T-cell (primary cell): ENCODE measurements around the gene OCIAD2. TPM values are rescaled to one million over a fixed set of nuclear protein-coding genes. Genes with fewer than 3 reads are reported as not detected.

ENCODE experiments used
- ATAC-seq, 4 experiments: fragments of 200-7000 bp in 3 of 4; fragments of 150-1000 bp in 1 of 4; cut with Tn5 transposase; replicated peaks in 1 of 4; 1 replicate in 3 of 4; 2 replicates in 1 of 4; pipeline ENCODE4 v1.10.0; 2021; ENCODE audit warnings: moderate library complexity in 3 of 4, mild to moderate bottlenecking in 2 of 4, moderate number of reproducible peaks in 1 of 4
- CTCF ChIA-PET, 2 donors: fragments of 300-600 bp; sonication (Branson Sonifier 250); formaldehyde crosslinking; loops; one replicate each; lab custom pipeline; 2022; ENCODE audit warnings: antibody characterized with exemption in 2 of 2; lab: Charles Lee
- POLR2A ChIA-PET, 2 donors: fragments of 300-600 bp; sonication (Branson Sonifier 250); formaldehyde crosslinking; loops; one replicate each; lab custom pipeline; 2022; ENCODE audit warnings: antibody characterized with exemption in 2 of 2; lab: Charles Lee
- DNase-seq, 35 experiments: peaks; one replicate each; pipeline versions ENCODE4 v3.0.0 to v3.0.0-alpha.2; 2013 to 2023
- H3K27ac ChIP-seq: one replicate; pipeline ENCODE4 v1.5.1; 2013; ENCODE audit warnings: low read length
- H3K27me3 ChIP-seq, 2 experiments: replicated peaks in 1 of 2; 1 replicate in 1 of 2; 2 replicates in 1 of 2; pipeline versions ENCODE4 v1.6.1 to v1.7.0; 2013; ENCODE audit warnings: low read length in 1 of 2, mixed read lengths in 1 of 2; ENCODE audit not compliant: control insufficient read depth in 2 of 2, insufficient read depth in 2 of 2; ENCODE audit errors: extremely low read depth in 1 of 2
- H3K36me3 ChIP-seq, 2 donors: 1 replicate in 1 of 2; 2 replicates in 1 of 2; pipeline versions ENCODE4 v1.6.1 to v1.7.0; 2013; ENCODE audit warnings: low read length in 1 of 2; ENCODE audit not compliant: control insufficient read depth in 2 of 2, insufficient read depth in 1 of 2; ENCODE audit errors: extremely low read depth in 1 of 2
- H3K4me1 ChIP-seq, 2 experiments: 1 replicate in 1 of 2; 2 replicates in 1 of 2; pipeline versions ENCODE4 v1.6.1 to v1.7.0; 2013; ENCODE audit warnings: low read length in 2 of 2, mixed read lengths in 1 of 2; ENCODE audit not compliant: insufficient read depth in 2 of 2, control insufficient read depth in 1 of 2; ENCODE audit errors: extremely low read depth in 1 of 2
- H3K4me3 ChIP-seq, 2 donors: 1 replicate in 1 of 2; 2 replicates in 1 of 2; pipeline versions ENCODE4 v1.5.1 to v1.7.0; 2013; ENCODE audit warnings: mild to moderate bottlenecking in 2 of 2, low read length in 1 of 2, moderate library complexity in 1 of 2; ENCODE audit not compliant: control insufficient read depth in 1 of 2; ENCODE audit errors: extremely low read depth in 1 of 2
- H3K9me3 ChIP-seq: 2 replicates; pipeline ENCODE4 v1.7.0; 2013
- H3K27ac Mint-ChIP-seq, 2 donors: one replicate each; pipeline ENCODE4 v1.8.0; 2020 to 2021; ENCODE audit warnings: mild to moderate bottlenecking in 2 of 2, mixed read lengths in 2 of 2
- H3K27me3 Mint-ChIP-seq, 2 donors: one replicate each; pipeline ENCODE4 v1.8.0; 2021 to 2022; ENCODE audit warnings: mixed read lengths in 2 of 2
- H3K36me3 Mint-ChIP-seq: one replicate; pipeline ENCODE4 v1.8.0; 2021; ENCODE audit warnings: mixed read lengths
- H3K4me1 Mint-ChIP-seq, 3 donors: one replicate each; pipeline ENCODE4 v1.8.0; 2020 to 2022; ENCODE audit warnings: mixed read lengths in 3 of 3, mild to moderate bottlenecking in 1 of 3
- H3K4me3 Mint-ChIP-seq, 3 donors: one replicate each; pipeline ENCODE4 v1.8.0; 2020 to 2022; ENCODE audit warnings: mild to moderate bottlenecking in 3 of 3, mixed read lengths in 3 of 3, moderate library complexity in 3 of 3
- H3K9me3 Mint-ChIP-seq, 3 donors: one replicate each; pipeline ENCODE4 v1.8.0; 2020 to 2022; ENCODE audit warnings: mixed read lengths in 3 of 3
- WGBS: methylation state at CpG from one replicate; pipeline ENCODE4 v1.1.5; 2013; ENCODE audit warnings: missing lambda C conversion rate; ENCODE audit not compliant: insufficient coverage; 5-methylcytosine and 5-hydroxymethylcytosine counted together
- total RNA-seq, 35 experiments: library from RNA in 6 of 35; stranded (reverse) in 6 of 35; fragments of 120-200 nt in 1 of 35; gene quantifications; one replicate each; pipeline versions ENCODE4 v1.2.1 to v1.2.4 and lab custom pipeline; 2013 to 2026

Gene OCIAD2
- total RNA-seq, 5 donors from 2014 or later (not counting 1 experiment from before 2014, with no cell fraction given), result 54.0 to 150 (median 113) TPM

DNA sequence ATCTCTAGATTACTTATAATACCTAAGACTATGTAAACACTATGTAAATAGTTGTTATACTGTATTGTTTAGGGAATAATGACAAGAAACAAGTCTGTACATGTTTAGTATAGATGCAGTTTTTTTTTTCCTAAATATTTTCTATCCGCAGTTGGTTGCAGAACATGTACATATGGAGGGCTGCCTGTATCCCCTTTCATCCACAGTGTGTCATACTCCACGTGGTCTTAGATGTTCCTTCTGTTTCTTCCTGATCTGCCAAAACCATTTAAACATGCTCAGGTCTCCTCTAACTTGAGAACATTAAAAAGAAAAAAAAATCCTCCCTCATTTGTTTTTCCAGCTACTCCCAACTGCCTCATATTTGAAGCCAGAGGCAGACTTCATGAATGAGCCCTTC is 61.7 kb downstream of the OCIAD2 start:
- Mint-ChIP-seq H3K4me1 (peaks cover 16 to 22% (median 17%) of the 10 kb centered on the region in 3 donors), H3K27ac (no peak overlapping the region), H3K4me3 (no peak overlapping the region), H3K27me3 (no peaks in the 10 kb centered on the region), H3K9me3 (peaks cover 0 to 6% (median 0%) of the 10 kb centered on the region in 3 donors), H3K36me3 (peaks cover 55% of the 10 kb centered on the region)
- H3K4me3 ChIP-seq, result no peak overlapping the region
- no peaks in the 10 kb centered on the region for H3K27me3 ChIP-seq
- ATAC-seq, result no peak
- ChIA-PET POLR2A (no interaction called here), CTCF (interaction anchor here in 1 of 2 donors (0.7 kb wide), 1 partner anchor 16 kb away, joined by 3 read pairs; no protein-coding TSS in a partner anchor)
- peaks cover 15 to 43% of the 10 kb centered on the region in 2 donors for H3K36me3 ChIP-seq
- H3K9me3 ChIP-seq, result no peaks in the 10 kb centered on the region
- 86% methylated on average over 1 of the region's 2 CpGs for WGBS
- no peak overlapping the region for H3K27ac ChIP-seq
- no peaks in the 10 kb centered on the region for H3K4me1 ChIP-seq
- DNase-seq, result no peak

DNA sequence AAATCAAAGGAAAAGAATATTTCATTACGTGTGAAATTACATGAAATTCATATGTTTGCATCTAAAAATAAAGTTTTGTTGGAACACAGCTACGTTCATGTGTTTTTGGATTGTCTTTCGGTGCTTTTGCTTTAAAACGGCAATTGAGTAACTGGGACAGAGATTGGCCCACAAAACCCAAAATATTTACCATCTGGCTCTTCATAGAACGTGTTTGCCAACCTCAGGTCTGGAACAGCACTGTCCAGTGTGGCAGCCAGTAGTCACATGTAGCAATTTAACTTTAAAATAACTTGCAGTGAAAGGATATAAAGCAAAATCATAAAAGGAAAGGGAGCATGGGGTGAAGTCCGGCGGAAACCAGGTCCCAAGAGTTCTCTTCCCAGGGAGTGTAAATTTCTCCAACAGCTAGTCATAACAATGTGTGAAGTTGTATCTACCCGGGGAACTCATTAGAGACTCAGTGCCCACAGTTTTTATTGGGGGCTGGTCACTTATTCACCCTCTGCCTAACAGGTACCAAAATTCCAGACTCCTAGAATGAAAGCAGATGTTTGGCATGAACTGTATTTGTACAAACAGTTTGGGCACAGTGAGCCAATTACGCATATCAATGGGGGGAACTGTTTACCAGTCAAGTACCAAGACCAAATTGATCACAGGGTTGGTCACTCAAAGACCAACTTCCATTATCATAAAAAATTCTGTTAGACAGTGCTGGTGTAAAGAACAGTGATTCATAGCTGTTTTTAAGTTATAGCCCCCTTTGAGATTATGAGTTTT is 65.3 kb downstream of the OCIAD2 start:
- Histone ChIP-seq H3K36me3 (peaks cover 21 to 54% of the 10 kb centered on the region in 2 donors), H3K27ac (no peak overlapping the region), H3K4me3 (no peak overlapping the region), H3K27me3 (no peaks in the 10 kb centered on the region), H3K4me1 (no peaks in the 10 kb centered on the region), H3K9me3 (no peaks in the 10 kb centered on the region)
- CTCF ChIA-PET, result interaction anchor here in 1 of 2 donors (0.7 kb wide), 1 partner anchor 199 kb away, joined by 3 read pairs; no protein-coding TSS in a partner anchor
- peaks cover 50% of the 10 kb centered on the region for H3K36me3 Mint-ChIP-seq
- no peak overlapping the region for H3K4me3 Mint-ChIP-seq
- no peaks in the 10 kb centered on the region for H3K27me3 Mint-ChIP-seq
- H3K4me1 Mint-ChIP-seq, result peaks cover 20 to 32% (median 29%) of the 10 kb centered on the region in 3 donors
- ATAC-seq (no peak), DNase-seq (no peak)
- POLR2A ChIA-PET, result interaction anchor here in 1 of 2 donors (0.5 to 0.6 kb wide), 2 partner anchors 260 to 807 kb away, joined by 3 to 7 read pairs; no protein-coding TSS in a partner anchor
- H3K27ac Mint-ChIP-seq, result no peak overlapping the region
- 100% methylated on average over 4 of the region's 9 CpGs for WGBS
- no peaks in the 10 kb centered on the region for H3K9me3 Mint-ChIP-seq

DNA sequence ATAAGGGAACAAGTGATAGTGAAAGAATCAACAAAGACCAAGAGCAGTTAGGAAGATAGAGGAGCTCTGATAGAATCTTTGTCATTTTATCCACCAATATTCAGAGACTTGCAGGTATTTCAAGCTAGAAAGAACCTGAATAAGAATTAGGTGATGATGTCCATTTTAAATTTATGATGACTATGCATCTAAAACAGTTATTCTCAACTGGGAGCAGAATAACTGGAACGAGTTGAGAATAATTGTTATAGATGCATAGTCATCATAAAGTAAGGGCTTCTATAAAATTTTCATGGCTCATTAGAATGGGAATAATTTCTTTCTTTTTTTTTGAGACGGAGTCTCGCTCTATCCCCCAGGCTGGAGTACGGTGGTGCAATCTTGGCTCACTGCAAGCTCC is 69.9 kb downstream of the OCIAD2 start:
- no peak overlapping the region for H3K27ac Mint-ChIP-seq
- Histone ChIP-seq H3K27ac (no peak overlapping the region), H3K36me3 (peaks cover 24 to 46% of the 10 kb centered on the region in 2 donors), H3K4me3 (no peak overlapping the region), H3K4me1 (peaks cover 5 to 8% of the 10 kb centered on the region in 2 experiments), H3K27me3 (no peaks in the 10 kb centered on the region), H3K9me3 (no peaks in the 10 kb centered on the region)
- CTCF ChIA-PET, result interaction anchor here in 1 of 2 donors (0.6 kb wide), 1 partner anchor 70 kb away, joined by 3 read pairs; the partner anchor contains the start of gene OCIAD2
- no peaks in the 10 kb centered on the region for H3K27me3 Mint-ChIP-seq
- ATAC-seq (no peak), DNase-seq (no peak)
- peaks cover 33% of the 10 kb centered on the region for H3K36me3 Mint-ChIP-seq
- peaks cover 31 to 42% (median 35%) of the 10 kb centered on the region in 3 donors for H3K4me1 Mint-ChIP-seq
- no peaks in the 10 kb centered on the region for H3K9me3 Mint-ChIP-seq
- WGBS, result no CpG with 5 or more reads among the region's 4 CpGs
- POLR2A ChIA-PET, result interaction anchor here in 1 of 2 donors (0.5 to 0.9 kb wide), 2 partner anchors 56 to 70 kb away, joined by 3 read pairs; partner anchors contain the start of gene OCIAD2
- no peak overlapping the region for H3K4me3 Mint-ChIP-seq

Other genes with a start within 250 kb of the OCIAD2 start
- 100 to 1,000 TPM in 4 of 5 donors, 10 to 100 TPM in 1; 86.3 to 143 (median 111) TPM for gene FRYL, start 126.5 kb downstream of the OCIAD2 start, total RNA-seq
- 100 to 1,000 TPM in 4 of 5 donors, 10 to 100 TPM in 1; 88.1 to 113 (median 106) TPM for gene OCIAD1, start 75.7 kb downstream of the OCIAD2 start, total RNA-seq
- gene CWH43, start 79.5 kb upstream of the OCIAD2 start, total RNA-seq, result not detected